WI38 (cell line): ENCODE measurements around the gene PTPRU.

Experiments
- H3K4me3 ChIP-seq: 2 replicates; pipeline ENCODE4 v1.5.1; 2011; ENCODE audit warnings: low read depth, mild to moderate bottlenecking, control low read depth, low read length
- TF ChIP-seq, protein P1 (sequence below): IDR thresholded peaks from 2 replicates; pipeline ENCODE4 v1.5.1; 2012; ENCODE audit warnings: low read depth, mild to moderate bottlenecking, control low read depth, low read length

PTPRU gene

DNA sequence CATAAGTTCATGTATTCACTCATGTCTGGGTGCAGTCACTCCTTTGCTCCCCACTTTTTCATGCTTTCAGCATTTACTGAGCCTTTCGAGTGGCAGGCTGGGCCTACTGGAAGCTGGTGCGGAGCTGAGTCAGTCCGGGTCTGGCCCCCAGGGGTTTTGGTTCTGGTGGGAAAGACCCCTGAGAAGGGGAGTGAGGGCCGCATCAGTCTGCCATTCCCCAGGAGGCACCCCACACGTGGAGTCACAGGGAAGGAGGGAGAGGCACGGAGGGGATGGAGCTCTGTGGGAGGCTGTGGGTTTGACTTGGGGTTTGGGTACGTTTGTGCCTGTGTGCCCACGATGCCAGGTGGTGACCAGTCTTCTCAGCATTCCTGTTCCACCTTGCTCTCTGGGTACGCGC is 87.9 kb downstream of the PTPRU start:
- no peak overlapping the region for H3K4me3 ChIP-seq
- TF ChIP-seq, protein P1, sequence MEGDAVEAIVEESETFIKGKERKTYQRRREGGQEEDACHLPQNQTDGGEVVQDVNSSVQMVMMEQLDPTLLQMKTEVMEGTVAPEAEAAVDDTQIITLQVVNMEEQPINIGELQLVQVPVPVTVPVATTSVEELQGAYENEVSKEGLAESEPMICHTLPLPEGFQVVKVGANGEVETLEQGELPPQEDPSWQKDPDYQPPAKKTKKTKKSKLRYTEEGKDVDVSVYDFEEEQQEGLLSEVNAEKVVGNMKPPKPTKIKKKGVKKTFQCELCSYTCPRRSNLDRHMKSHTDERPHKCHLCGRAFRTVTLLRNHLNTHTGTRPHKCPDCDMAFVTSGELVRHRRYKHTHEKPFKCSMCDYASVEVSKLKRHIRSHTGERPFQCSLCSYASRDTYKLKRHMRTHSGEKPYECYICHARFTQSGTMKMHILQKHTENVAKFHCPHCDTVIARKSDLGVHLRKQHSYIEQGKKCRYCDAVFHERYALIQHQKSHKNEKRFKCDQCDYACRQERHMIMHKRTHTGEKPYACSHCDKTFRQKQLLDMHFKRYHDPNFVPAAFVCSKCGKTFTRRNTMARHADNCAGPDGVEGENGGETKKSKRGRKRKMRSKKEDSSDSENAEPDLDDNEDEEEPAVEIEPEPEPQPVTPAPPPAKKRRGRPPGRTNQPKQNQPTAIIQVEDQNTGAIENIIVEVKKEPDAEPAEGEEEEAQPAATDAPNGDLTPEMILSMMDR: no peak

DNA sequence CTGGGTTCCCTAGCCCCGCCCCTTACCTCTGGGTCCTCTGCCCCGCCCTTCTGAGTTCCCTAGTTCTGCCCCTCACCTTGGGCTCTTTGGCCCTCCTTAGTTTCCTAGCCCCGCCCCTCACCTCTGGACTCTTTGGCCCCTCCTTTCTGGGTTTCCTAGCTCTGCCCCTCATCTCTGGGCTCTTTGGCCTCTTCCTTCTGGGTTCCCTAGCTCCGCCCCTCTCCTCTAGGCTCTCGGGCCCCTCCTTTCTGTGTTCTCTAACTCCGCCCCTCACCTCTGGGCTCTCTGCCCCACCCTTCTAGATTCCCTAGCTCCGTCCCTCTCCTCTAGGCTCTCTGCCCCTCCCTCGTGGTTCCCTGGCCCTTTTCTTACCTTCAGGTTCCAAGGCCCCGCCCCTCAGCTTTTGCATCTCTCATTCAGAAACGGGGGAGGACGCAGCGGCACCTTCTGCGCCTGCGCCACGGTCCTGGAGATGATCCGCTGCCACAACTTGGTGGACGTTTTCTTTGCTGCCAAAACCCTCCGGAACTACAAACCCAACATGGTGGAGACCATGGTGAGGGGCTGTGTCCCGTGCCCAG is 88.5 kb downstream of the PTPRU start:
- TF ChIP-seq, protein P1: no peak
- no peak overlapping the region for H3K4me3 ChIP-seq

DNA sequence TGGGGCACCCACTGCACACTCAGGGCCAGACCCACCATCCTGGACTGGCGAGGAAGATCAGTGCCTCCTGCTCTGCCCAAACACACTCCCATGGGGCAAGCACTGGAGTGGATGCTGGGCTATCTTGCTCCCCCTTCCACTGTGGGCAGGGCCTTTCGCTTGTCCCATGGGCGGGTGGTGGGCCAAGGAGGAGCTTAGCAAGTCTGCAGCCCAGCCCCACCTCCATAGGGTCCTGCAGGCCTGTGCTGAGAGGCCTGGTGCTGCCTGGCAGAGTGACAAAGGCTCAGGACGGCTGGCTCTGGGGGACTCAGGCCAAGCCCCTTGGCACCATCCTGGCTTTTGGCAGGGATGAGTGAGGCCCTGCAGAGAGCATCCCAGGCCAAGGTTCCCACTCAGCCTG is 89.4 kb downstream of the PTPRU start:
- H3K4me3 ChIP-seq: no peak overlapping the region
- TF ChIP-seq, protein P1: no peak

DNA sequence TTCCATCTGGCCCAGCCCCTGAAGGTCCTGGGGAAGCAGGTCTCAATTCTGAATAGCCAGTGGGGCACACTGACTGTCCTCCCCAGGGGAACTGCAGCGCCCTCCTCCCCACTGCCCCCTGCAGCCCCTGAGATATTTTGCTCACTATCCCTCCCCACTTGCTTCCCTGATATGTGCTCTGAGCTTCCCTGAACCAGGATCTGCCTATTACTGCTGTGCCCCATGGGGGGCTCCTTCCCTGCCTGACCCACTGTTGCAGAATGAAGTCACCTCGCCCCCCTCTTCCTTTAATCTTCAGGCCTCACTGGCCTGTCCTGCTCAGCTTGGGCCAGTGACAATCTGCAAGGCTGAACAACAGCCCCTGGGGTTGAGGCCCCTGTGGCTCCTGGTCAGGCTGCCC is 89.8 kb downstream of the PTPRU start:
- TF ChIP-seq, protein P1: no peak
- H3K4me3 ChIP-seq: no peak overlapping the region

DNA sequence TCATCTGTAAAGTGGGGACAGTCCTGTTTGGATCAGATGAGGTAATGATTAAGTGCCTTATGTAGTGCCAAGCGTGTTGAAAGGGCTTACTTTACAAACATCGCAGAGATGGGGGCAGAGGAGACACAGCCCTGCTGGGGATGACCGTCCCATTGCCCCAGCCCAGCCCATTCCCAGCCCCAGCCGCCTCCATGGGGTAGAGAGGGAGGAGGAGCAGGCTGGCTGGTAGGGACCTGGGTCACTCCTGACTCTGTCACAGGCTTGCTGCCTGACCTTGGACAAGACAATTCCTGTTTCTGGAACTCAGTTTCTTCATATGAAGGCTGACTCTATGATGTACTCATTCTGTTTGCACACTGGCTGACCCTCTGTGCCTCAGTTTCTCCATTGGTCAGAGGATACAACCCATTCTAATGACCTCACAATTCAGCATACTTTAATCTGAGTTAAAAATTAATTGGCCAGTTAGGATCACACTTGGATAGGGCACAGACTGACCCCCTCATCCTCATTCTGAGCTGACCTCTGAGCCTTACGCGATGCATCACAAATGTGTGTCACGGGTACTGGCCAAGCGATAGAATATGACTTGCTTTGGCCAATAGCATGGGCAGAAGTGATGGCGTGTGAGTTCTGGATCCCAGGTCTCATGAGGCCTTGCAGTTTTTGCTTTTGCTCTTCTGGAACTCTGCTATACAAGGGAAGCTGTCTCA is 91.1 kb downstream of the PTPRU start:
- TF ChIP-seq, protein P1: no peak
- H3K4me3 ChIP-seq: no peak overlapping the region

DNA sequence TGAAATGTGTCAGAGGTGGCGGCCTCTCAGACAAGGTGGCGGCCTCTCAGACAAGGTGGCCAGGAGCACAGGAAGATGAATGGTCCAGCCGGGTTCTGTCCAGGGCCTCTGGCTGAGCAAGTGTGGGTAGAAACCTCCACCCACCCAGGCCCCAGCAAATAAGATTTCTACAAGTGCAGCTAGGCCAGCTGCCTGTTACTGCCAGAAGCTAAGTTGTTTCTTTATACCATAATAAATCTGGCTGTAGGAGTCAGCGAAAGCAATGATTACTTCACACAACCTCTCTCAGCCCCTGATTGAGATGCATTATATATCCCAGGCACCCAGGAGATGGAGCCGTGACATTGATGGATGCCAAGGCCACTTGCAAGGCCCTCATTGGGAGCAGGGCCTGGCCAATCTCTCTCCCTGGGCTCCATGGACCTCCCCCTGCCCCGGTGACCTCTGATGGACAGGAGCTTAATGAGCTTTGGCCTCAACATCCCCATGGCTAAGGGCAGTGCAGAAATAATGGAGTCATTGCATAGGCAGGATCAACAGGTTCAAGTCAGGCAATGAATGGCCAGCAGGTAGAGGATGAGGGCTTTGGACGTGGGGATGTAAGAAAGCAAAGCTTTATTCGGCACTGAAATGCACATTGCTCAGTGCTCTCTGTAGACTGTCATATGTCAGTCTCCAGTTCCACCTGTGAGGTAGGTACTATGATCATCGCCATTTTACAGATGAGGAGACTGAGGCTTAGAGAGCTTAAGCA is 92.9 kb downstream of the PTPRU start:
- TF ChIP-seq, protein P1: no peak
- H3K4me3 ChIP-seq: no peak overlapping the region

DNA sequence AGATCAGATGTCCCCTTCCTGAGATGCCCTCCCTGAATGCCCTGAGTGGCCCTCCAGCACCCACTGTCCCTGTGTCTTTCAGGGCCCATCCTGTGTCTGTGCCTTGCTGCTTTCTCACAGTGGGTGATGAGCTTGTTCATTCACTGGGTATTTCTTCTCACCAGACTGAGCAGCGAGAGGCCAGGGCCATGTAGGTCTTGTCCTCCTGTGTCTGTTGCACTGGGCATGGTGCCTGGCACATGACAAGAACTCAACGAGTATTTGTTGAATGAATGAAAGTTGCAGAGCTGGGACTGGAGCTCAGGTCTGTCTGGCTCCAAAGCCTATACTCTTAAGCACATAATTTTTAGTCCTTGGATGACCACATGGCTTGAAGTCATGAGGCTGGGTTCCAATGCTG is 93.8 kb downstream of the PTPRU start:
- no peak overlapping the region for H3K4me3 ChIP-seq
- TF ChIP-seq, protein P1: no peak
